ENCODE data around the gene PRR20E.
"Not testable (repeated sequence)": the region's sequence is repeated elsewhere in the genome, so short reads cannot be mapped to it uniquely, and the experiment has no call there.

The PRR20E gene

DNA sequence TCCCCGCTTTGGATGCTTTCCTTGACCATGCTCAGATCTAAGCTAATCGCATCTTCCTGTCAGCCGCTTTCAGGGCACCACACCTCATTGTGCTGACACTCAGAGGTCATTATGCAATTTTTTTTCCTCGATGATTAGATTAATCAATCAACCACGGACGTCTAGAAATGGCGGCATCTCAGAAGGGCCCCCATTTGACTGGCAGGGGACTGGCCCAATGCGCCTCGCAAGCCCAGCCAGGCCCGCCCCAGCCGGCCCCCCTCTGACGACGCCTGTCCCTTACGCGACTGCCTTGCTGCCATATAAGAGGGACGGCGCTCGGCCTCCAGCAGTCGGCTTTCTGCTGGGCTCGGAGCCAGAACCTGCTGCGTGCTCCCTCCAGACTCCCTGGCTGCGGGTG is at the start of gene PRR20E:
TSS of gene PRR20E (plus strand) at position 301 of the 400 bp plus-strand sequence. CDS start 387 bp downstream, outside the sequence.
- DNase-seq (ENCODE audit: low read depth), result not testable (repeated sequence)

DNA sequence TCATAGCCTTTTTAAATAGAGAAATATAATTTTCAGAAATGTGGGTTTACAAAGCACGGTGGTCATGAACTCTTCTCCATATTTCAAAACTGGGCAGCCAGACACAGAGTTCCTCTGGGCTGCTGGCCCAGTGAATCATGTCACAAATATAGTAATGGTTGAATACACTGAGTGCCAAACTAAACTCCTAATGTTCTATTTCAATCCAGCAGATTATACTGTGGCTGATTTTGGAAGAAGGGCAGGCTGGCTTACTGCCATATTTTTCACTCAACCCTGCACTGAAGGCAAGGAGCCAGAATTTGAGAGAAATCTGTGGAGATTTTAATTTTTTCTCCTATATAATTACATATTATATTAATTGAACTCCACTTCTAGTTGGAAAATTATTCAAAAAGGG is 43.3 kb upstream of the PRR20E start:
- DNase-seq (ENCODE audit: low read depth), result no peak

DNA sequence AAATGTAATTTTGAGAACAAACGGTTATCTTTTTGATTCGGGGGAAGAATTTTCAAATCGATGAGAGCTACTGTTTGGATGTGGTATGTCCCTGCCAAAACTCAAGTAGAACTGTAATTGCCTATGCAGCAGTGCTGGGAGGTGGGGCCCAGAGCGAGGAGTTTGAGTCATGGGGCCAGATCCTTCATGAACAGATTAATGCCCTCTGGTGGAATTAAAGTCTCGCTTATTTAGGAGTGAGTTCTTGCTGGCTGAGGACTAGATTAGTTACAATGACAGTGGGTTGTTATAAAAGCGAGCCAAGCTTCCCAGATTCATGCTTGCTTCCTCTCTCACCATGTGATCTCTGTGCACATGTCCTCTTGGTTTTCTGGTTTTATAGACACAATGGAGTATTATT is 38.1 kb upstream of the PRR20E start:
- no peak for DNase-seq (ENCODE audit: low read depth)

DNA sequence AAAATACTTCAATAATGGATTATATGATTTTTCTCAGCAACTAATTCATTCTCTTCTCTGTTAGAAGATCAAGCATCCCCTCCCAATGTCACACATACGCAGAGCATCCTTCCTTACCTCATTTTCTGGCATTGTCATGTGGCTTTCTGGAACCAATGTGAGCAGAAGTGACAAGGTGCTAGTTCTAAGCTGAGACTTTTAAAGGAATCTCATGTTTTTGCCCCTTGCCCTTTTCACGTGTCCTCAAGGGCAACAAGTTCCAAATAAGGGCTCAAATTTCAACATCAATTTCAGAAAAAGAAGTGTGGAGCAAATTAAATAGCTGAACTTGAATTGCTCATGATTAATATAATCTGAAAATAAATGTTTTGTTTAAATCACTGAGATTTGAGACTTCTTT is 30.9 kb upstream of the PRR20E start:
- no peak for DNase-seq (ENCODE audit: low read depth)

DNA sequence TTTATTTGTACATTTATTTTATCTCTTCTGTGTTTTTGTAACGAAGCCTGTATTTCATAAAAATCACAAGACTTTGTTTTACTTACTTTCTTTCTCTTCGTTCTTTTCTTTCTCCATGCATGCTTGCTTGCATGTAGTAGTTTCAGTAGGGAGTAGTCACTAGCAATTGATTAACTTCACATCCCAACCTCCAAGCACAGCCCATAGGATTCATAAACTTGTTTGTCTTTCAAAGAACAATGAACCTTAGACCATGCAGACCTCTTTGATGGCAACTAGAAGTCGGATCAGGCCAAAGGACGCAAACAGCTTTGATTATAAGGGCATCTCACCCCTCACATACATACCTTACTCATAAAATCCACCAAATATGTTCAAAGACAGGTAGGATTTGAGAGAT is 29.4 kb upstream of the PRR20E start:
- DNase-seq (ENCODE audit: low read depth), result no peak

DNA sequence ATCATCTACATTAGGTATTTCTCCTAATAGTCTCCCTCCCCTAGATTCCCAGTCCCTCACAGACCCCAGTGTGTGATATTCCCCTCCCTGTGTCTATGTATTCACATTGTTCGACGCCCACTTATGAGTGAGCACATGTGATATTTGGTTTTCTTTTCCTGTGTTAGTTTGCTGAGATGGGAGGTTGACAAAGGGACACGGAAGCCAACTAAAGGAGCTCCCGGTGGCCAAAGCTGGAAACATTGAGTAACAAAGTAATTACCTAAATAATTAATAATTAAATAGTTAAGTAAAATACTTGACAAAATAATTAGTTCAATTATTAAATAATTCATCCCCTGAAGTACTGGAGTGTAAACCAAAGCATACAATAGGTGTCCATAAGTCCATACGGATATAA is 28.0 kb upstream of the PRR20E start:
- no peak for DNase-seq (ENCODE audit: low read depth)

DNA sequence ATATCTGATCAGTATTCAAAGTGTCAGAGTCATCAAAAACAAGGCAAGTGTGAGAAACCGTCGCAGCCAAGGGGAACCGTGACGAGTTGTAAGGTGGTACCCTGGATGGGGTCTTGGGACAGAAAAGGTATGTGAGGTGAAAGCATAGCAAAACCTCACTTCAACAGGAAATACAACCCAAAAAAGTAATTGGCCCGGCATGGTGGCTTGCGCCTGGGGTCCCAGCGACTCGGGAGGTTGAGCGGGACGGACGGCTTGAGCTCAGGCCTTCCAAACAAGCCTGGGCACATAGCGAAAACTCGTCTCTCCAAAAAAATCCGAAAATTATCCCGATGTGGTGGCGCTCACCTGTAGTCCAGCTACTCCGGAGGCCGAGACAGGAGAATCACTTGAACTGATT is 27.2 kb upstream of the PRR20E start:
- not testable (repeated sequence) for DNase-seq (ENCODE audit: low read depth)

DNA sequence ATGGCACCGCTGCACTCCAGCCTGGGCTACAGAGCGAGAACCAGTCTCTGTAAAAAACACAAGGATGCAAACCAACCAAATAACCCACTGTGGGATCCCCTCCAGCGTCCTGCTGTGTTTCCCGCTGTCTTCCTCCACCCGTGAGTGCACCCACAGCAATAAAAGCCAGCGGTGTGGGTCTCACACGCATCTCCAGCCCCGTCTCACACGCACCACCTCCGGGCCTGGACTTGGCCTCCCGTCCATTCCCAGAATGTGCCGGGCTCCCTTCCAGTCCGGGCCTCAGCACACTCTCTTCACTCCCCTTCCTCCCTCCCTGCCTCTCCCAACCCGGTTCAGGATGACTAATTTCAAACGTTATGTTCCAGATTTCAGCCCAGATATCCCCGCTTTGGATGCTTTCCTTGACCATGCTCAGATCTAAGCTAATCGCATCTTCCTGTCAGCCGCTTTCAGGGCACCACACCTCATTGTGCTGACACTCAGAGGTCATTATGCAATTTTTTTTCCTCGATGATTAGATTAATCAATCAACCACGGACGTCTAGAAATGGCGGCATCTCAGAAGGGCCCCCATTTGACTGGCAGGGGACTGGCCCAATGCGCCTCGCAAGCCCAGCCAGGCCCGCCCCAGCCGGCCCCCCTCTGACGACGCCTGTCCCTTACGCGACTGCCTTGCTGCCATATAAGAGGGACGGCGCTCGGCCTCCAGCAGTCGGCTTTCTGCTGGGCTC is 26.6 kb upstream of the PRR20E start, which contains the start of gene PRR20A:
TSS of gene PRR20A (plus strand) at position 684 of the 734 bp plus-strand sequence. CDS start 387 bp downstream, outside the sequence.
- DNase-seq (ENCODE audit: low read depth), result not testable (repeated sequence)

DNA sequence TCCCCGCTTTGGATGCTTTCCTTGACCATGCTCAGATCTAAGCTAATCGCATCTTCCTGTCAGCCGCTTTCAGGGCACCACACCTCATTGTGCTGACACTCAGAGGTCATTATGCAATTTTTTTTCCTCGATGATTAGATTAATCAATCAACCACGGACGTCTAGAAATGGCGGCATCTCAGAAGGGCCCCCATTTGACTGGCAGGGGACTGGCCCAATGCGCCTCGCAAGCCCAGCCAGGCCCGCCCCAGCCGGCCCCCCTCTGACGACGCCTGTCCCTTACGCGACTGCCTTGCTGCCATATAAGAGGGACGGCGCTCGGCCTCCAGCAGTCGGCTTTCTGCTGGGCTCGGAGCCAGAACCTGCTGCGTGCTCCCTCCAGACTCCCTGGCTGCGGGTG is 19.8 kb upstream of the PRR20E start, which contains the start of gene PRR20B:
TSS of gene PRR20B (plus strand) at position 301 of the 400 bp plus-strand sequence. CDS start 387 bp downstream, outside the sequence.
- not testable (repeated sequence) for DNase-seq (ENCODE audit: low read depth)

DNA sequence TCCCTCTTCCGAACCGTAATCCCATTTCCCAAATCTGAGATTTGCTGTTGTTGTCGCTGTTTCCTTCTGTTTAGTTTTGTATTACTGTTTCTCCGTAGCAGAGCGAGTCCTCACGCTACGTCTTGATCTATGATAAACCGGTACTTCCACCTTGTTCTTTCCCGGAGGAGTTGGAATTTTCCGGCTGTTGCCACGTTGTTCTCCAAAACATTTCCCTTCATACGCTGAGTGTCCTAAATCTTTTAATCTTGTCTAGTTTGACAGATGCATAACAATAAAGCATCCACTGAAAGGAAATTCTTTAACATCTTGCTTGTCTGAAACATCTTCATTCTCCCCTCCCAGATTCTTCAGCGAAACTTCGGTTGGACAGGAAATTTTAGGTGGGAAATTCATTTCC is 18.9 kb upstream of the PRR20E start:
- DNase-seq (ENCODE audit: low read depth), result not testable (repeated sequence)

DNA sequence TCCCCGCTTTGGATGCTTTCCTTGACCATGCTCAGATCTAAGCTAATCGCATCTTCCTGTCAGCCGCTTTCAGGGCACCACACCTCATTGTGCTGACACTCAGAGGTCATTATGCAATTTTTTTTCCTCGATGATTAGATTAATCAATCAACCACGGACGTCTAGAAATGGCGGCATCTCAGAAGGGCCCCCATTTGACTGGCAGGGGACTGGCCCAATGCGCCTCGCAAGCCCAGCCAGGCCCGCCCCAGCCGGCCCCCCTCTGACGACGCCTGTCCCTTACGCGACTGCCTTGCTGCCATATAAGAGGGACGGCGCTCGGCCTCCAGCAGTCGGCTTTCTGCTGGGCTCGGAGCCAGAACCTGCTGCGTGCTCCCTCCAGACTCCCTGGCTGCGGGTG is 13.2 kb upstream of the PRR20E start, which contains the start of gene PRR20C:
TSS of gene PRR20C (plus strand) at position 301 of the 400 bp plus-strand sequence. CDS start 387 bp downstream, outside the sequence.
- DNase-seq (ENCODE audit: low read depth), result not testable (repeated sequence)

DNA sequence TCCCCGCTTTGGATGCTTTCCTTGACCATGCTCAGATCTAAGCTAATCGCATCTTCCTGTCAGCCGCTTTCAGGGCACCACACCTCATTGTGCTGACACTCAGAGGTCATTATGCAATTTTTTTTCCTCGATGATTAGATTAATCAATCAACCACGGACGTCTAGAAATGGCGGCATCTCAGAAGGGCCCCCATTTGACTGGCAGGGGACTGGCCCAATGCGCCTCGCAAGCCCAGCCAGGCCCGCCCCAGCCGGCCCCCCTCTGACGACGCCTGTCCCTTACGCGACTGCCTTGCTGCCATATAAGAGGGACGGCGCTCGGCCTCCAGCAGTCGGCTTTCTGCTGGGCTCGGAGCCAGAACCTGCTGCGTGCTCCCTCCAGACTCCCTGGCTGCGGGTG is 6.7 kb upstream of the PRR20E start, which contains the start of gene PRR20D:
TSS of gene PRR20D (plus strand) at position 301 of the 400 bp plus-strand sequence. CDS start 387 bp downstream, outside the sequence.
- not testable (repeated sequence) for DNase-seq (ENCODE audit: low read depth)

DNA sequence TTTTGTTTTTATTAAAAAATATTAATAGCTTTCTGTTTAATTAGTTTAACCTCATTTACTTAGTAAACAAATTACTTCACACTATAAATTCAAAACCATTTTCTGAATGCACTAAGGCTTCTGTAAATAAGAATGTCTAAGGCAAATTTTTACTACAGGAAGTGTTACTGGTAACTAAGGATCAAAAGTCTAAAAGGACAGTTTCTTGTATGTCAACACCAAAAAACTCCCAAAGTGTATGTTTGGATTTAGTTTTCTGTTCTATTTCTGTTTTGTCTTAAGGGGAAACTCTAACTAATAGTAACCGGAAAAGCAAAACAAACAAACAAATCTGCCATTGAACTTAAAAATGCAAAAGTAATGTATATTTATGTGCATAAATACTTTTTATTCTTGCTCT is 24.7 kb downstream of the PRR20E start:
- DNase-seq (ENCODE audit: low read depth), result no peak

DNA sequence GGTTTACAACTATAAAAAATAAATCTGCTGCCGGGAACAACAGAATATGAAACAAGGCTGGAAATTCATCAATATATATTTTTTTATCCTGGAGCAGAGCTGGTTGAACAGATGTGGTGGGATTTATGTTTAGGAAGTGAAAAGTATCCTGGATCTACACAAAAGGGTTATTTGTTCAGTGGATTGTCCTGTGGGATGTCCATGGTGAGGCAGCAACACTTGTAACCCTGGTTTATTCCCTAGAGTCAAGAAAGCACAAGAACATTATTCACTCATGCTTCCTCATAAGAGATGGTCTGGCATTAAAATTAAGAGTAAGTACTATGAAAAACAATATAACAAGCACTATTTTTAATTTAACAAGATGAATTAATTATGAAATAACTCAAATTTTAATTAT is 46.0 kb downstream of the PRR20E start:
- no peak for DNase-seq (ENCODE audit: low read depth)
